Keratinocyte (primary cell): ENCODE data around the gene ST6GAL1. TPM values are rescaled to one million over a fixed set of nuclear protein-coding genes. Genes with fewer than 3 reads are reported as not detected.

ENCODE experiments used
- DNase-seq: peaks from one replicate; pipeline ENCODE4 v3.0.0-alpha.2; 2011; ENCODE audit warnings: low read depth, missing footprints, low spot score
- FAIRE-seq: peaks from 2 replicates; lab custom pipeline; 2011; peaks lifted over from hg19 to GRCh38; lab: Jason Lieb, UNC
- H2AFZ ChIP-seq: 2 replicates; pipeline ENCODE4 v1.6.0; 2012; ENCODE audit warnings: low read length, control low read depth, inconsistent platforms; ENCODE audit not compliant: control insufficient read depth
- H3K27ac ChIP-seq: 2 replicates; pipeline ENCODE4 v1.5.1; 2011; ENCODE audit warnings: low read length; ENCODE audit not compliant: control insufficient read depth, insufficient read depth
- H3K27me3 ChIP-seq: 3 replicates; pipeline ENCODE4 v1.6.0; 2011; ENCODE audit warnings: low read length; ENCODE audit not compliant: control insufficient read depth, insufficient read depth; ENCODE audit errors: extremely low read depth
- H3K36me3 ChIP-seq, 2 experiments: 2 replicates in 1 of 2; 3 replicates in 1 of 2; pipeline ENCODE4 v1.5.1; 2011; ENCODE audit warnings: low read length in 2 of 2, mild to moderate bottlenecking in 1 of 2; ENCODE audit not compliant: control insufficient read depth in 2 of 2, insufficient read depth in 2 of 2; ENCODE audit errors: extremely low read depth in 1 of 2
- H3K4me1 ChIP-seq: 3 replicates; pipeline ENCODE4 v1.5.1; 2011; ENCODE audit warnings: low read length; ENCODE audit not compliant: control insufficient read depth, insufficient read depth; ENCODE audit errors: extremely low read depth
- H3K4me2 ChIP-seq: 3 replicates; pipeline ENCODE4 v1.6.0; 2011; ENCODE audit warnings: low read depth, low read length; ENCODE audit not compliant: control insufficient read depth, insufficient read depth; ENCODE audit errors: extremely low read depth
- H3K4me3 ChIP-seq, 3 experiments: fragments of 200-600 bp in 1 of 3; sonication (generic) in 1 of 3; 2 replicates in 2 of 3; 3 replicates in 1 of 3; pipeline ENCODE4 v1.5.1; 2011 to 2016; ENCODE audit warnings: low read length in 3 of 3, mild to moderate bottlenecking in 3 of 3, control low read depth in 2 of 3, inconsistent platforms in 1 of 3, low read depth in 1 of 3, mixed read lengths in 1 of 3, mixed run types in 1 of 3, moderate library complexity in 1 of 3; ENCODE audit not compliant: control insufficient read depth in 2 of 3, insufficient read depth in 2 of 3; ENCODE audit errors: extremely low read depth in 1 of 3
- H3K79me2 ChIP-seq: 2 replicates; pipeline ENCODE4 v1.6.0; 2012; ENCODE audit warnings: low read length; ENCODE audit not compliant: control insufficient read depth, insufficient read depth
- H3K9ac ChIP-seq: 3 replicates; pipeline ENCODE4 v1.6.0; 2011; ENCODE audit warnings: low read length; ENCODE audit not compliant: control insufficient read depth, insufficient read depth; ENCODE audit errors: extremely low read depth
- H3K9me1 ChIP-seq: 3 replicates; pipeline ENCODE4 v1.6.0; 2011; ENCODE audit warnings: low read length; ENCODE audit not compliant: control insufficient read depth, insufficient read depth; ENCODE audit errors: extremely low read depth
- H3K9me3 ChIP-seq: 2 replicates; pipeline ENCODE4 v1.5.1; 2012; ENCODE audit warnings: low read depth, low read length; ENCODE audit not compliant: control insufficient read depth
- H4K20me1 ChIP-seq: 3 replicates; pipeline ENCODE4 v1.6.0; 2011; ENCODE audit warnings: low read length; ENCODE audit not compliant: control insufficient read depth, insufficient read depth; ENCODE audit errors: extremely low read depth
- EZH2 ChIP-seq: IDR thresholded peaks from one replicate; pipeline ENCODE4 v1.6.1; 2012; ENCODE audit warnings: inconsistent platforms, mild to moderate bottlenecking, low read length, moderate library complexity
- dilution Hi-C: fragments of 300-500 bp; cut with MboI; formaldehyde crosslinking; loops from one replicate; pipeline ENCODE4 v1.7.0; 2020; ENCODE audit warnings: low sequenced_read_pairs; ENCODE audit not compliant: extremely low pct_ligation_motif_present
- polyA plus RNA-seq, 5 experiments: library from polyadenylated mRNA; depleted of rRNA in 3 of 5; stranded (reverse) in 3 of 5; stranded (forward) in 1 of 5; unstranded in 1 of 5; fragments of >200 nt; gene quantifications; 1 replicate in 1 of 5; 2 replicates in 3 of 5; 3 replicates in 1 of 5; pipeline versions ENCODE4 v1.2.1 to v1.2.3, GENCODE V29; 2011 to 2012; ENCODE audit warnings: missing spikeins in 2 of 5, low read depth in 1 of 5, low replicate concordance in 1 of 5
- TF ChIP-seq, protein P1 (sequence below), 3 experiments: IDR thresholded peaks in 1 of 3; conservative IDR thresholded peaks in 1 of 3; optimal IDR thresholded peaks in 1 of 3; 2 replicates in 2 of 3; 3 replicates in 1 of 3; pipeline versions ENCODE3 to v1.5.1; 2011; ENCODE audit warnings: low read length in 3 of 3, mild to moderate bottlenecking in 3 of 3, moderate library complexity in 2 of 3, control low read depth in 1 of 3, inconsistent platforms in 1 of 3; ENCODE audit not compliant: insufficient read depth in 2 of 3; ENCODE audit errors: extremely low read depth in 1 of 3

ST6GAL1 gene
- polyA plus RNA-seq, 1 donor (not counting 4 experiments of a cell fraction or from before 2014, with no cell fraction given), result 7.5 TPM

DNA sequence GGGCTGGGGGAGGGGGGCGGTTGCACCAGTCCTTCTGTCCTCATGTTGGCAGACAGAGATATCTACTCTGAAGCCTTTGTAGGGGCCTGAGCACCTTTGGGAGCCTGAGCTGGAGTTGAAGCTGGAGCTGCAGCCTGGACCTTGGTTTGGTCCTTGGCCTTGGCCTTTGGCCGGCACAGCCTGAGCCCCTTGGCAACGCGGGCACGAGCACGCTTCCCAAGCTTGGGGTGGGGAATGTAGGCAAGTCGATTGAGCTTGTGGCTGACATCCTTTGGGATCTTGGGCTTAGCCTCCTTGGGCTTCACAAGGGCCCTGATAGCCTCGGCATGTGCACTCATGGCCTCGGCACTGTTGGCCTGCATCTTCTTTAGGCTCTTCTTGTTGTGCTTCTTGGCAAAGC lies 8.1 kb upstream of the ST6GAL1 start:
- no peaks in the 10 kb centered on the region for H3K27me3 ChIP-seq
- H3K4me1 ChIP-seq, result peaks cover 14% of the 10 kb centered on the region
- H3K27ac ChIP-seq, result no peak overlapping the region
- H3K9me3 ChIP-seq, result no peaks in the 10 kb centered on the region
- no peaks in the 10 kb centered on the region for H3K9me1 ChIP-seq
- no peak for TF ChIP-seq EZH2
- TF ChIP-seq, protein P1, sequence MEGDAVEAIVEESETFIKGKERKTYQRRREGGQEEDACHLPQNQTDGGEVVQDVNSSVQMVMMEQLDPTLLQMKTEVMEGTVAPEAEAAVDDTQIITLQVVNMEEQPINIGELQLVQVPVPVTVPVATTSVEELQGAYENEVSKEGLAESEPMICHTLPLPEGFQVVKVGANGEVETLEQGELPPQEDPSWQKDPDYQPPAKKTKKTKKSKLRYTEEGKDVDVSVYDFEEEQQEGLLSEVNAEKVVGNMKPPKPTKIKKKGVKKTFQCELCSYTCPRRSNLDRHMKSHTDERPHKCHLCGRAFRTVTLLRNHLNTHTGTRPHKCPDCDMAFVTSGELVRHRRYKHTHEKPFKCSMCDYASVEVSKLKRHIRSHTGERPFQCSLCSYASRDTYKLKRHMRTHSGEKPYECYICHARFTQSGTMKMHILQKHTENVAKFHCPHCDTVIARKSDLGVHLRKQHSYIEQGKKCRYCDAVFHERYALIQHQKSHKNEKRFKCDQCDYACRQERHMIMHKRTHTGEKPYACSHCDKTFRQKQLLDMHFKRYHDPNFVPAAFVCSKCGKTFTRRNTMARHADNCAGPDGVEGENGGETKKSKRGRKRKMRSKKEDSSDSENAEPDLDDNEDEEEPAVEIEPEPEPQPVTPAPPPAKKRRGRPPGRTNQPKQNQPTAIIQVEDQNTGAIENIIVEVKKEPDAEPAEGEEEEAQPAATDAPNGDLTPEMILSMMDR (optimal IDR thresholded peaks at IDR 0.05 in 1 of 3, IDR thresholded peaks at IDR 0.05 in 1 of 3, conservative IDR thresholded peaks at IDR 0.05 in 1 of 3; ENCODE audit: extremely low read depth in 1 of 3, insufficient read depth in 2 of 3, low read length in 3 of 3), result no peak
- H3K9ac ChIP-seq, result no peak overlapping the region
- no peak overlapping the region for H3K4me3 ChIP-seq
- H3K36me3 ChIP-seq, result no peaks in the 10 kb centered on the region
- DNase-seq (no peak), FAIRE-seq (no peak)
- H3K79me2 ChIP-seq, result no peaks in the 10 kb centered on the region
- no peak overlapping the region for H2AFZ ChIP-seq
- H3K4me2 ChIP-seq, result no peak overlapping the region
- no peaks in the 10 kb centered on the region for H4K20me1 ChIP-seq
- dilution Hi-C loops, result no loop called here

DNA sequence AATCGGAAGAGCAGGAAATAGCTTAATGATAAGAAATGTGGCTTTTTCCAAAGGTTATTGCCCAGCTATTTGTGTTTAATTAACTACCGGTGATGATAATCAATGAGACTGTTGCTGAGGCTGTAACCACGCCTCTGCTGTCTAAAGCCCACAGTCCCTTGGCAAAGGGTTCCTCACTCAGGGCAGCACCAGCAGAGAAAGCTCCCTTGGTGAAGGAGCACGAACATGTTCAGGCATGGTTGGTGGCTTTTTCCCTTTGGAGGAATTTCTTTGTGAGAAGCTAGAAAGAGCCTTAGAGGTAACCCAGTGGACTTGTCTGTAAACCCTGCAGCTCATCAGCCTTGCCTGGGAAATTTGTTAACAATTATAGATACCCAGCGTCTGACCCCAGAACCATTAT lies 7.5 kb upstream of the ST6GAL1 start:
- dilution Hi-C loops, result no loop called here
- no peak overlapping the region for H3K4me3 ChIP-seq
- no peak overlapping the region for H3K9ac ChIP-seq
- no peak overlapping the region for H2AFZ ChIP-seq
- H3K9me3 ChIP-seq, result no peaks in the 10 kb centered on the region
- H3K36me3 ChIP-seq, result no peaks in the 10 kb centered on the region
- no peaks in the 10 kb centered on the region for H3K9me1 ChIP-seq
- no peaks in the 10 kb centered on the region for H3K79me2 ChIP-seq
- FAIRE-seq (peak; percentile 79), DNase-seq (no peak)
- H3K27ac ChIP-seq, result no peak overlapping the region
- no peaks in the 10 kb centered on the region for H4K20me1 ChIP-seq
- TF ChIP-seq, protein P1 (optimal IDR thresholded peaks at IDR 0.05 in 1 of 3, IDR thresholded peaks at IDR 0.05 in 1 of 3, conservative IDR thresholded peaks at IDR 0.05 in 1 of 3; ENCODE audit: extremely low read depth in 1 of 3, insufficient read depth in 2 of 3, low read length in 3 of 3), result no peak
- TF ChIP-seq EZH2, result no peak
- H3K4me1 ChIP-seq, result peaks cover 14% of the 10 kb centered on the region
- H3K4me2 ChIP-seq, result peak overlapping the region; percentile 22
- no peaks in the 10 kb centered on the region for H3K27me3 ChIP-seq
